HepG2 (cell line): Measurements from ENCODE around the gene SWSAP1. TPM values are rescaled to one million over a fixed set of nuclear protein-coding genes. Genes with fewer than 3 reads are reported as not detected.

Experiments used
- AHR ChIP-seq: IDR thresholded peaks from 2 replicates; pipeline ENCODE4 v1.6.1; 2018; ENCODE audit warnings: missing genetic modification reagents, missing compliant biosample characterization
- ERF ChIP-seq: IDR thresholded peaks from 2 replicates; pipeline ENCODE4 v1.6.1; 2018; ENCODE audit warnings: missing biosample characterization, missing genetic modification reagents
- FOXK2 ChIP-seq: fragments of 450-650 bp; IDR thresholded peaks from 2 replicates; pipeline ENCODE4 v1.6.1; 2016
- GATAD2A ChIP-seq: IDR thresholded peaks from 2 replicates; pipeline ENCODE4 v1.6.1; 2016
- HMGXB4 ChIP-seq, 2 experiments: sonication (generic) in 1 of 2; formaldehyde crosslinking in 1 of 2; IDR thresholded peaks; 2 replicates each; pipeline versions ENCODE4 v1.4.0 to v1.6.1; 2018 to 2020; ENCODE audit warnings: missing genetic modification reagents in 2 of 2, borderline replicate concordance in 1 of 2, low read depth in 1 of 2, mild to moderate bottlenecking in 1 of 2, missing biosample characterization in 1 of 2
- KAT7 ChIP-seq: IDR thresholded peaks from 2 replicates; pipeline ENCODE4 v1.6.1; 2018; ENCODE audit warnings: borderline replicate concordance, missing compliant biosample characterization
- MLX ChIP-seq: IDR thresholded peaks from 2 replicates; pipeline ENCODE4 v1.6.1; 2016
- PATZ1 ChIP-seq: sonication (generic); formaldehyde crosslinking; IDR thresholded peaks from 2 replicates; pipeline ENCODE4 v1.4.0; 2020; ENCODE audit warnings: missing genetic modification reagents
- RARG ChIP-seq: sonication (generic); formaldehyde crosslinking; IDR thresholded peaks from 2 replicates; pipeline ENCODE4 v1.4.0; 2020; ENCODE audit warnings: low read depth, mild to moderate bottlenecking, missing genetic modification reagents
- RFX5 ChIP-seq: IDR thresholded peaks from 2 replicates; pipeline ENCODE4 v1.6.1; 2011; ENCODE audit warnings: low read depth, low read length, improper control_type of control experiment
- RNF2 ChIP-seq: fragments of 450-650 bp; conservative IDR thresholded peaks from 2 replicates; pipeline ENCODE4 v1.6.1; 2016; ENCODE audit warnings: low read depth
- SALL1 ChIP-seq: sonication (generic); formaldehyde crosslinking; IDR thresholded peaks from 2 replicates; pipeline ENCODE4 v1.8.0; 2022; ENCODE audit warnings: mild to moderate bottlenecking, missing genetic modification reagents
- SNAPC5 ChIP-seq: sonication (generic); formaldehyde crosslinking; IDR thresholded peaks from 2 replicates; pipeline ENCODE4 v1.8.1; 2023; ENCODE audit warnings: mild to moderate bottlenecking, missing genetic modification reagents, borderline replicate concordance
- STAT5B ChIP-seq: sonication (generic); formaldehyde crosslinking; IDR thresholded peaks from 2 replicates; pipeline ENCODE4 v1.4.0; 2020; ENCODE audit warnings: missing genetic modification reagents
- TRIM24 ChIP-seq: sonication (generic); formaldehyde crosslinking; IDR thresholded peaks from 2 replicates; pipeline ENCODE4 v1.8.0; 2022; ENCODE audit warnings: mild to moderate bottlenecking, missing genetic modification reagents
- XBP1 ChIP-seq: sonication (generic); formaldehyde crosslinking; IDR thresholded peaks from 2 replicates; pipeline ENCODE4 v1.5.0; 2020; ENCODE audit warnings: missing genetic modification reagents
- ZNF121 ChIP-seq: sonication (generic); formaldehyde crosslinking; IDR thresholded peaks from 2 replicates; pipeline ENCODE4 v1.5.0; 2020; ENCODE audit warnings: mild to moderate bottlenecking, missing genetic modification reagents
- ZNF225 ChIP-seq: sonication (generic); formaldehyde crosslinking; IDR thresholded peaks from 2 replicates; pipeline ENCODE4 v1.4.0; 2020; ENCODE audit warnings: mild to moderate bottlenecking, missing genetic modification reagents
- ZNF441 ChIP-seq: sonication (generic); formaldehyde crosslinking; IDR thresholded peaks from 2 replicates; pipeline ENCODE4 v1.7.0; 2021; ENCODE audit warnings: missing genetic modification reagents, borderline replicate concordance
- ZNF572 ChIP-seq: sonication (generic); formaldehyde crosslinking; IDR thresholded peaks from 2 replicates; pipeline ENCODE4 v1.5.1; 2020; ENCODE audit warnings: mild to moderate bottlenecking, missing genetic modification reagents
- polyA plus RNA-seq, 8 experiments: library from polyadenylated mRNA; depleted of rRNA in 3 of 8; stranded (reverse) in 7 of 8; unstranded in 1 of 8; fragments of >200 nt; fragmentation: Illumina TruSeq in 4 of 8; extraction: Trizol in 4 of 8; gene quantifications; 2 replicates each; pipeline versions ENCODE4 v1.2.1 to v1.2.3, GENCODE V29; 2011 to 2016; ENCODE audit warnings: low read depth in 4 of 8, missing spikeins in 1 of 8, mixed read lengths in 1 of 8; ENCODE audit not compliant: insufficient read depth in 1 of 8
- total RNA-seq, 5 experiments: library from RNA; depleted of rRNA; stranded (reverse); fragments of >200 nt; fragmentation: Illumina TruSeq; extraction: Trizol; gene quantifications; 2 replicates each; pipeline ENCODE4 v1.2.3, GENCODE V29; 2016; ENCODE audit warnings: low read depth in 1 of 5
- TF ChIP-seq, protein P1 (sequence below): sonication (generic); formaldehyde crosslinking; IDR thresholded peaks from 2 replicates; pipeline ENCODE4 v1.5.1; 2020; ENCODE audit warnings: mild to moderate bottlenecking, missing genetic modification reagents

The SWSAP1 gene
- total and polyA plus RNA-seq, 2 of the 13 experiments (the other 11 are each of a cell fraction or from before 2014, with no cell fraction given) = 2.7 to 3.3 TPM

- TF ChIP-seq HMGXB4 (CRISPR knock-in tag; IDR thresholded peaks at IDR 0.05; ENCODE audit: borderline replicate concordance in 1 of 2, low read depth in 1 of 2) (no peak), ZNF121 (CRISPR knock-in tag) (no peak), RARG (no peak), RFX5 (no peak), ERF (CRISPR knock-in tag) (no peak), FOXK2 (no peak), RNF2 (no peak), AHR (CRISPR knock-in tag) (no peak), MLX (CRISPR knock-in tag) (no peak), KAT7 (no peak), ZNF441 (CRISPR knock-in tag) (peak; percentile 97), SALL1 (CRISPR knock-in tag) (peak; percentile 19; the same call in 1 of the 2 replicates), GATAD2A (CRISPR knock-in tag) (peak; percentile 49; the same call in 1 of the 2 replicates), TRIM24 (CRISPR knock-in tag) (no peak), SNAPC5 (no peak), ZNF225 (CRISPR knock-in tag) (no peak), STAT5B (CRISPR knock-in tag) (no peak), ZNF572 (CRISPR knock-in tag) (no peak), XBP1 (CRISPR knock-in tag) (no peak), PATZ1 (CRISPR knock-in tag) (no peak)
- TF ChIP-seq, protein P1, sequence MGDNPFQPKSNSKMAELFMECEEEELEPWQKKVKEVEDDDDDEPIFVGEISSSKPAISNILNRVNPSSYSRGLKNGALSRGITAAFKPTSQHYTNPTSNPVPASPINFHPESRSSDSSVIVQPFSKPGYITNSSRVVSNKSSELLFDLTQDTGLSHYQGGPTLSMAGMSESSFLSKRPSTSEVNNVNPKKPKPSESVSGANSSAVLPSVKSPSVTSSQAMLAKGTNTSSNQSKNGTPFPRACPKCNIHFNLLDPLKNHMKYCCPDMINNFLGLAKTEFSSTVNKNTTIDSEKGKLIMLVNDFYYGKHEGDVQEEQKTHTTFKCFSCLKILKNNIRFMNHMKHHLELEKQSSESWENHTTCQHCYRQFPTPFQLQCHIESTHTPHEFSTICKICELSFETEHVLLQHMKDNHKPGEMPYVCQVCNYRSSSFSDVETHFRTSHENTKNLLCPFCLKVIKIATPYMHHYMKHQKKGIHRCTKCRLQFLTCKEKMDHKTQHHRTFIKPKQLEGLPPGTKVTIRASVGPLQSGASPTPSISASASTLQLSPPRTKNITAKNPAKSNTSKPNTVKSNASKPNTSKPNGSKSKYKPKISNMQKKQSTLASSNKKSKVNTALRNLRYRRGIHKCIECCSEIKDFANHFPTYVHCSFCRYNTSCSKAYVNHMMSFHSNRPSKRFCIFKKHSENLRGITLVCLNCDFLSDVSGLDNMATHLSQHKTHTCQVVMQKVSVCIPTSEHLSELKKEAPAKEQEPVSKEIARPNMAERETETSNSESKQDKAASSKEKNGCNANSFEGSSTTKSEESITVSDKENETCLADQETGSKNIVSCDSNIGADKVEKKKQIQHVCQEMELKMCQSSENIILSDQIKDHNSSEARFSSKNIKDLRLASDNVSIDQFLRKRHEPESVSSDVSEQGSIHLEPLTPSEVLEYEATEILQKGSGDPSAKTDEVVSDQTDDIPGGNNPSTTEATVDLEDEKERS (CRISPR knock-in tag) = no peak
Observed at GRCh38 chr19:11387162-11388034, 12.9 kb downstream of the SWSAP1 start (continued).
